Keratinocyte (primary cell): ENCODE data around the gene PIK3CD. TPM values are rescaled to one million over a fixed set of nuclear protein-coding genes. Genes with fewer than 3 reads are reported as not detected.

ENCODE experiments used
- DNase-seq: peaks from one replicate; pipeline ENCODE4 v3.0.0-alpha.2; 2011; ENCODE audit warnings: low read depth, missing footprints, low spot score
- FAIRE-seq: peaks from 2 replicates; lab custom pipeline; 2011; peaks lifted over from hg19 to GRCh38; lab: Jason Lieb, UNC
- H2AFZ ChIP-seq: 2 replicates; pipeline ENCODE4 v1.6.0; 2012; ENCODE audit warnings: low read length, control low read depth, inconsistent platforms; ENCODE audit not compliant: control insufficient read depth
- H3K27ac ChIP-seq: 2 replicates; pipeline ENCODE4 v1.5.1; 2011; ENCODE audit warnings: low read length; ENCODE audit not compliant: control insufficient read depth, insufficient read depth
- H3K27me3 ChIP-seq: 3 replicates; pipeline ENCODE4 v1.6.0; 2011; ENCODE audit warnings: low read length; ENCODE audit not compliant: control insufficient read depth, insufficient read depth; ENCODE audit errors: extremely low read depth
- H3K36me3 ChIP-seq, 2 experiments: 2 replicates in 1 of 2; 3 replicates in 1 of 2; pipeline ENCODE4 v1.5.1; 2011; ENCODE audit warnings: low read length in 2 of 2, mild to moderate bottlenecking in 1 of 2; ENCODE audit not compliant: control insufficient read depth in 2 of 2, insufficient read depth in 2 of 2; ENCODE audit errors: extremely low read depth in 1 of 2
- H3K4me1 ChIP-seq: 3 replicates; pipeline ENCODE4 v1.5.1; 2011; ENCODE audit warnings: low read length; ENCODE audit not compliant: control insufficient read depth, insufficient read depth; ENCODE audit errors: extremely low read depth
- H3K4me2 ChIP-seq: 3 replicates; pipeline ENCODE4 v1.6.0; 2011; ENCODE audit warnings: low read depth, low read length; ENCODE audit not compliant: control insufficient read depth, insufficient read depth; ENCODE audit errors: extremely low read depth
- H3K4me3 ChIP-seq, 3 experiments: fragments of 200-600 bp in 1 of 3; sonication (generic) in 1 of 3; 2 replicates in 2 of 3; 3 replicates in 1 of 3; pipeline ENCODE4 v1.5.1; 2011 to 2016; ENCODE audit warnings: low read length in 3 of 3, mild to moderate bottlenecking in 3 of 3, control low read depth in 2 of 3, inconsistent platforms in 1 of 3, low read depth in 1 of 3, mixed read lengths in 1 of 3, mixed run types in 1 of 3, moderate library complexity in 1 of 3; ENCODE audit not compliant: control insufficient read depth in 2 of 3, insufficient read depth in 2 of 3; ENCODE audit errors: extremely low read depth in 1 of 3
- H3K79me2 ChIP-seq: 2 replicates; pipeline ENCODE4 v1.6.0; 2012; ENCODE audit warnings: low read length; ENCODE audit not compliant: control insufficient read depth, insufficient read depth
- H3K9ac ChIP-seq: 3 replicates; pipeline ENCODE4 v1.6.0; 2011; ENCODE audit warnings: low read length; ENCODE audit not compliant: control insufficient read depth, insufficient read depth; ENCODE audit errors: extremely low read depth
- H3K9me1 ChIP-seq: 3 replicates; pipeline ENCODE4 v1.6.0; 2011; ENCODE audit warnings: low read length; ENCODE audit not compliant: control insufficient read depth, insufficient read depth; ENCODE audit errors: extremely low read depth
- H3K9me3 ChIP-seq: 2 replicates; pipeline ENCODE4 v1.5.1; 2012; ENCODE audit warnings: low read depth, low read length; ENCODE audit not compliant: control insufficient read depth
- H4K20me1 ChIP-seq: 3 replicates; pipeline ENCODE4 v1.6.0; 2011; ENCODE audit warnings: low read length; ENCODE audit not compliant: control insufficient read depth, insufficient read depth; ENCODE audit errors: extremely low read depth
- CTCF ChIP-seq, 3 experiments: IDR thresholded peaks in 1 of 3; conservative IDR thresholded peaks in 1 of 3; optimal IDR thresholded peaks in 1 of 3; 2 replicates in 2 of 3; 3 replicates in 1 of 3; pipeline versions ENCODE3 to v1.5.1; 2011; ENCODE audit warnings: low read length in 3 of 3, mild to moderate bottlenecking in 3 of 3, moderate library complexity in 2 of 3, control low read depth in 1 of 3, inconsistent platforms in 1 of 3; ENCODE audit not compliant: insufficient read depth in 2 of 3; ENCODE audit errors: extremely low read depth in 1 of 3
- EZH2 ChIP-seq: IDR thresholded peaks from one replicate; pipeline ENCODE4 v1.6.1; 2012; ENCODE audit warnings: inconsistent platforms, mild to moderate bottlenecking, low read length, moderate library complexity
- dilution Hi-C: fragments of 300-500 bp; cut with MboI; formaldehyde crosslinking; loops from one replicate; pipeline ENCODE4 v1.7.0; 2020; ENCODE audit warnings: low sequenced_read_pairs; ENCODE audit not compliant: extremely low pct_ligation_motif_present
- polyA plus RNA-seq, 5 experiments: library from polyadenylated mRNA; depleted of rRNA in 3 of 5; stranded (reverse) in 3 of 5; stranded (forward) in 1 of 5; unstranded in 1 of 5; fragments of >200 nt; gene quantifications; 1 replicate in 1 of 5; 2 replicates in 3 of 5; 3 replicates in 1 of 5; pipeline versions ENCODE4 v1.2.1 to v1.2.3, GENCODE V29; 2011 to 2012; ENCODE audit warnings: missing spikeins in 2 of 5, low read depth in 1 of 5, low replicate concordance in 1 of 5

PIK3CD gene
- polyA plus RNA-seq, 1 donor (not counting 4 experiments of a cell fraction or from before 2014, with no cell fraction given): 7.8 TPM

GRCh38 chr1:9715536-9716226 is 64.2 kb downstream of the PIK3CD start:
- no peak overlapping the region for H3K4me2 ChIP-seq
- H3K27me3 ChIP-seq: no peaks in the 10 kb centered on the region
- H4K20me1 ChIP-seq: no peaks in the 10 kb centered on the region
- DNase-seq: no peak
- no peak overlapping the region for H2AFZ ChIP-seq
- no peak overlapping the region for H3K9ac ChIP-seq
- H3K79me2 ChIP-seq: no peaks in the 10 kb centered on the region
- H3K27ac ChIP-seq: no peak overlapping the region
- H3K9me3 ChIP-seq: no peaks in the 10 kb centered on the region
- no peak for TF ChIP-seq CTCF (optimal IDR thresholded peaks at IDR 0.05 in 1 of 3, IDR thresholded peaks at IDR 0.05 in 1 of 3, conservative IDR thresholded peaks at IDR 0.05 in 1 of 3; ENCODE audit: extremely low read depth in 1 of 3, insufficient read depth in 2 of 3, low read length in 3 of 3)
- TF ChIP-seq EZH2: no peak
- no peaks in the 10 kb centered on the region for H3K9me1 ChIP-seq
- dilution Hi-C loops: no loop called here
- peaks cover 14 to 15% of the 10 kb centered on the region in 2 experiments for H3K36me3 ChIP-seq
- H3K4me3 ChIP-seq: no peak overlapping the region
- FAIRE-seq: no peak
- peaks cover 13% of the 10 kb centered on the region for H3K4me1 ChIP-seq

- TF ChIP-seq CTCF (optimal IDR thresholded peaks at IDR 0.05 in 1 of 3, IDR thresholded peaks at IDR 0.05 in 1 of 3, conservative IDR thresholded peaks at IDR 0.05 in 1 of 3; ENCODE audit: extremely low read depth in 1 of 3, insufficient read depth in 2 of 3, low read length in 3 of 3): no peak
- no peak for TF ChIP-seq EZH2
- dilution Hi-C loops: no loop called here
- DNase-seq (no peak), FAIRE-seq (no peak)
- no peaks in the 10 kb centered on the region for H3K9me1 ChIP-seq
- H4K20me1 ChIP-seq: no peaks in the 10 kb centered on the region
- H3K79me2 ChIP-seq: no peaks in the 10 kb centered on the region
- no peak overlapping the region for H2AFZ ChIP-seq
- no peak overlapping the region for H3K4me2 ChIP-seq
- no peak overlapping the region for H3K27ac ChIP-seq
- H3K9me3 ChIP-seq: no peaks in the 10 kb centered on the region
- H3K27me3 ChIP-seq: no peaks in the 10 kb centered on the region
- H3K4me1 ChIP-seq: peaks cover 22% of the 10 kb centered on the region
- H3K36me3 ChIP-seq: peaks cover 10 to 16% of the 10 kb centered on the region in 2 experiments
- no peak overlapping the region for H3K9ac ChIP-seq
- H3K4me3 ChIP-seq: no peak overlapping the region
Observed at GRCh38 chr1:9716404-9717192, 65.1 kb downstream of the PIK3CD start.
